Tibial nerve (tissue), 3 donors: ENCODE data around the gene ELL.

Experiments used
- CTCF ChIP-seq, 5 experiments: fragments of 200-600 bp in 3 of 5; fragments of 450-650 bp in 2 of 5; sonication (generic) in 3 of 5; IDR thresholded peaks; one replicate each; pipeline ENCODE4 v1.5.1; 2016 to 2019; ENCODE audit warnings: antibody characterized with exemption in 5 of 5, mild to moderate bottlenecking in 3 of 5, moderate library complexity in 2 of 5
- POLR2A ChIP-seq, 2 donors: fragments of 450-650 bp; IDR thresholded peaks; one replicate each; pipeline ENCODE4 v1.6.1; 2017; ENCODE audit warnings: antibody characterized with exemption in 2 of 2, mild to moderate bottlenecking in 2 of 2, moderate library complexity in 2 of 2

- no peak for TF ChIP-seq CTCF (IDR thresholded peaks at IDR 0.05)
- TF ChIP-seq POLR2A (IDR thresholded peaks at IDR 0.05) = no peak
These were observed 78.5 kb downstream of the ELL start for GRCh38 chr19:18443406-18443805.
